Erythroblast (primary cell): Measurements from ENCODE around the gene GALNT9.

ENCODE experiments used
- DNase-seq, 2 experiments: peaks; one replicate each; lab custom pipeline; 2025; lab: John Stamatoyannopoulos, UW
- GATA1 ChIP-seq: IDR thresholded peaks from 2 replicates; pipeline ENCODE4 v1.6.1; 2011; ENCODE audit warnings: low read depth, mild to moderate bottlenecking, control low read depth, low read length, moderate library complexity
- POLR2A ChIP-seq: IDR thresholded peaks from 2 replicates; pipeline ENCODE4 v1.6.1; 2011; ENCODE audit warnings: mild to moderate bottlenecking, low read length

GALNT9 gene

DNA sequence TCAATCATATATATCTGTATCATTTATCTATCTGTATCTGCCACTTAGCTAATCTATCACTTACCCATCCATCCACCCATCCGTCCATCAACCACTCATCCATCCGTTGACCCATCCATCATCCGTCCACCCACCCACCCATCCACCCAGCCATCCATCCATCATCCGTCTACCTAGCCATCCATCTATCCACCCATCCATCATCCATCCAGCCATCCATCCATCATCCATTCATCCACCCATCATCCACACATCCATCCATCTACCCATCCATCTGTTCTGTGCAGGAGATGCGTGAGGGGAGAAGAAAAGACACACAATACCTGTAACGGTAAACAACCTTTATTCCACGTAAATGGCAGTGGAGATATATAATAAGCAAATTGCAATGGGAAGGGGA lies 165.0 kb downstream of the GALNT9 start:
- DNase-seq: no peak
- TF ChIP-seq GATA1: no peak
- no peak for TF ChIP-seq POLR2A

DNA sequence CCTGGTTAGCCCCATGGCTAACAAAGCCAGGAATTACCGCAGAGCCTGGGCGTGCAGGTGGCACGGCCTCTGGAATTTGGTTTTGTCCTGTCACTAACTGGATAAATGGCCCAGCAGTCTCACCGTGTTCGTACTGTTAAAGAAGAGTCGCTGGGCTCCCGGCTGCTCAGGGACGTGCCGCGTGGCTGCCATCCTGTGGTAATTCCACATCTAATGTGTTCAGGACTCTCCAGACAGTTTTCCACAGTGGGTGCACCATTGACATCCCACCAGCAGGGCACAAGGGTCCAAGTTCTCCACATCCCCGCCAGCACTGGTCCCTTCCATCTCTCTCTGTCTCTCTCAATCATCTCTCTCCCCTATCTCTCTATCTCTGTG lies 165.5 kb downstream of the GALNT9 start:
- TF ChIP-seq GATA1 (no peak), POLR2A (no peak)
- DNase-seq: no peak

DNA sequence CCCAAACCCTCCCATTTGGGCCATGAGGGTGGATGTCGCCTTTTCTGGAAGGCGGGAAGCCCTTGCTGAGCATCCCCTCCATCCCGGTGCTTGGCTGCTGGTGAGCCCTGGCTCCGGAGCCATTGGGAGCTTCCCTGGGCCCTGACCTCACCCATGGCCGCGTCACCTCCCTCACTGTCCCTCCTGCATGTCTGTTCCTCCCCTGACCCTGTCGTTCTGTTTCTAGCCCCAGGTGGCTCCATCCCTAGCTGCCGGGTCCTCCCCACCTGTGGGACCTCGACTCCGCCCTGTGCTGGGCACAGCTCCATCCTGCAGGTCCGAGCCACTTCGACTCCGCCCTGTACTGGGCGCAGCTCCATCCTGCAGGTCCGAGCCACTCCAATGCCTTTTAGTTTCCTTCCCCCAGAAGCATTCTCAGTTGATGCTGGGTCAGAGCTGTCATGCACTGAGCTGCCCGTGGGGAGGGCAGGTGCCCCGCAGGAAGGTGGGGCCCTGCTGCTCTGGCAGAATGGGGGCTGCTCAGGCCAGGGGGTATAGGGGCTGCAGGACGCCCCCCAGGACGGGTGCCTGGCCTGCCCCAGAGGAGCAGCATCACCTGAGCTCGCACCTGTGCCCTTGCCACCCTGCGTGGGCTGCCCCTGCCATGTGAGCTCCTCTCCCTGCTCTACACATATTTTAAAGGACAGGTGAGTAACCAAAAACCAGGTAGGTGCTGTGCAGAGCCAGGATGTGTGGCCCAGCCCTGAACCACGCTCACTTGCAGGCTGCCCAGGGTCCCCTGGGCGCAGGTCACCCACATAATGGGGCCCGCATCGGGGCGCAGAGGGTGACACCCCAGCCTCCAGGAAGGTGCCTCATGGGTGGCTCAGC lies 166.1 kb downstream of the GALNT9 start:
- no peak for TF ChIP-seq POLR2A
- TF ChIP-seq GATA1: no peak
- no peak for DNase-seq

DNA sequence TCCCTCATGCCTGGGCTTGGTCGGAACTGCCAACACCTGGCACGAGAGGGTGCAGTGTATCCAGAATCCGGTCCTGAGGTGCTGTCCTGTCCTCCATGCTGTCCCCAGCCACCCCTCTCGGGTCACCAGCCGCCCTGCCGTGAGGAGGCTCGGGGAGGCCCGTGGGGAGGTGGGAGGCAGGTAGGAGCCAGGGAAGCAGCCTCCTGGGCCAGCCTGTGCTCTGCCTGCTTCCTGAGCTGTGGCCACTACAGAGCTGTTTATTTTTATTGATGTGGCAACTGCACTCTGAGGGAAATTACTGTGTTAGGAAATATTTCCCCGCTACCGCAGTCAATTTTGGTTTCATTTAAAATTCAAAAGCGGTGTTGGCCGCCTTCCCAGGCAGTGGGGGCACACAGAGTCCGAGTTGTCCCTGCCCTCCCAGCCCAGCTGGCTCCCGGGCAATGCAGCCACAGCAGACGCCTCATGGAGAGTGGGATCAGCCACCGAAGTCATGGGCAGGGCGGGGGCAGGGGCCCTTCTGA lies 166.8 kb downstream of the GALNT9 start:
- DNase-seq: no peak
- TF ChIP-seq GATA1: no peak
- no peak for TF ChIP-seq POLR2A

DNA sequence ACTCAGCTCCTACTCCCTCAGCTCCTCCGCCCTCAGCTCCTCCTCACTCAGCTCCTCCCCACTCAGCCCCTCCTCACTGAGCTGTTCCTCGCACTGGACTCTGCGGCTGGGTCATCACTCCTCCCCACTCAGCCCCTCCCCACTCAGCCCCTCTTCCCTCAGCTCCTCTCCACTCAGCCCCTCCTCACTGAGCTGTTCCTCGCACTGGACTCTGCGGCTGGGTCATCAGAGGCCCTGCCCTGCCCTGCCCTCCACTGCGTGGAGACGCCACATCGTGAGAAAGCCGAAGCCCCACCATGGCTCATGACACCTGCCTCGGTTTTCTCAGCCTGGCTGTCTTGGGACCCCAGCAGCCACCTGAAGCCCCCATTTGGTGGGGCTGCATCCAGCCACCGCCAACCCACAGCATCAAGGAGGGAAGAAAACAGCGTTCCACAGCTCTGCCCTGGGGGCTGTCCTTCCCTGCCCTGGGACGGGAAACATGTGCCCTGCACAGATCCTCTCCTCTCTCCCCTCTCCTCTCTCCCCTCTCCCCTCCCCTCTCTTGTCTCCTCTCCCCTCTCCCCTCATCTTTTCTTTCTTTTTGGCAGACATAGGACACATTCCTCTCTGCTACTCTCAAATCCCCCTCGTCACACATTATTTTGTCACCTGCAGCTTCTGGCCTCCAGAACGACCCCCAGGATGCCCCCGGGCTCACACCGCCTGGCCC lies 167.4 kb downstream of the GALNT9 start:
- DNase-seq: no peak
- no peak for TF ChIP-seq GATA1
- no peak for TF ChIP-seq POLR2A

DNA sequence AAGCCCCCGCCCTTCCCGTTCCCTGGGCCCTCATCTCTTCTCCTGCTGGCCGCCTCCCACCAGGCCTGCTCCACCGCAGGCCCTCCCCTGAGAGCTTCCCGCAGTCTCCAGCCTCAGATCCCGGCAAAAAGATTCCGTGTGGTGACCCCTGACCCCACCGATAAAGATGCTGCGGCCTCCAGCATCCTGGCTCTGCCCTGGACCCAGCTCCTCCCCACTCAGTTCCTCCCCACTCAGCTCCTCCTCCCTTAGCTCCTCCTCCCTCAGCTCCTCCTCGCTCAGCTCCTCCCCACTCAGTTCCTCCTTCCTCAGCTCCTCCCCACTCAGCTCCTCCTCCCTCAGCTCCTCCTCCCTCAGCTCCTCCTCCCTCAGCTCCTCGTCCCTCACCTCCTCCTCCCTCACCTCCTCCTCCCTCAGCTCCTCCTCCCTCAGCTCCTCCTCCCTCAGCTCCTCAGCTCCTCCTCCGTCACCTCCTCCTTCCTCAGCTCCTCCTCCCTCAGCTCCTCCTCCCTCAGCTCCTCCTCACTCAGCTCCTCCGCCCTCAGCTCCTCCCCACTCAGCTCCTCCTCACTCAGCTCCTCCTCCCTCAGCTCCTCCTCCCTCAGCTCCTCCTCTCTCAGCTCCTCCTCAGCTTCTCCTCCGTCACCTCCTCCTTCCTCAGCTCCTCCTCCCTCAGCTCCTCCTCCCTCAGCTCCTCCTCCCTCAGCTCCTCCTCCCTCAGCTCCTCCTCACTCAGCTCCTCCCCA lies 168.2 kb downstream of the GALNT9 start:
- DNase-seq: peak in 1 of 2 experiments; percentile 12
- TF ChIP-seq POLR2A (no peak), GATA1 (no peak)

DNA sequence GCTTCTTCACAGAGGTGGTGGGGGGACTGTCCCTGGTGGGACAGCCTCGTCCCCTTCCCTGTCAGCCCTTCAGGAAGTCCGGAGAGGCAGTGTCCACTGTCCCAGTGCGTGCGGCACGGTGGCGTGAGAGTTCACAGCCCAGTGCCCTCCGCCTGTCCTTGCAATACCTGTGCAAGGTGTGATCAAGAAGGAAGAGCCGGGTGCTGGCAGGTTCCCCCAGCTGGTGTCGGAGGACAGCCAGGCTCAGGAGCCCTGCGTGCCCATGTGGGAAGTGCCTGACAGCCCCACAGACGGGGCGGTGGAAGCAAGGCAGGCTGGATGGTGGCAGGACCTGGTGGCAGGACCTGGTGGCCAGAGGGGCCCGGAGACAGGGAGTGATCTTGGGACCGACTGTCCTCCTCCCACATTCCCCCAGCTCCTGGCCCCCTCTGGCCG lies 168.8 kb downstream of the GALNT9 start:
- TF ChIP-seq GATA1 (no peak), POLR2A (no peak)
- DNase-seq: no peak

DNA sequence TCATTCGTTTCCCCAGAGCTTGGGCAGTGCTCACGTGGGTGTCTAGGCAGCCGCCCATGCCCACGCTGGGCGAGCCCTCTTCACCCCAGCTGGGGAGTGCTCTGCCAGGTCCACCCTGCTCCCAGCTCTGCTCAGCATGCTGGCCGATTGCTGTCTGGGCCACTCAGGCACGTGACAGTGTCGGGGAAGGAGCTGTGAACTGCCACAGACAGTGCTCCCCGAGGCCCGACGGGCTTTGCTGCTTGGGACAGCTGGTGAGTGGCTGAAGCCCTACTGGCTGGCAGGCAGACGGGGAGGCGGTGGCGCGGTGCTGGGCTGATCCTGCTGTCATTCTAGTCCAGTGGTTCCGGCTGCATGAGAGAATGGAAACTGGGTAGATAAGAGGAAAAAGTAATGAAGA lies 169.4 kb downstream of the GALNT9 start:
- DNase-seq: peak in 1 of 2 experiments; percentile 46
- TF ChIP-seq POLR2A (no peak), GATA1 (no peak)

DNA sequence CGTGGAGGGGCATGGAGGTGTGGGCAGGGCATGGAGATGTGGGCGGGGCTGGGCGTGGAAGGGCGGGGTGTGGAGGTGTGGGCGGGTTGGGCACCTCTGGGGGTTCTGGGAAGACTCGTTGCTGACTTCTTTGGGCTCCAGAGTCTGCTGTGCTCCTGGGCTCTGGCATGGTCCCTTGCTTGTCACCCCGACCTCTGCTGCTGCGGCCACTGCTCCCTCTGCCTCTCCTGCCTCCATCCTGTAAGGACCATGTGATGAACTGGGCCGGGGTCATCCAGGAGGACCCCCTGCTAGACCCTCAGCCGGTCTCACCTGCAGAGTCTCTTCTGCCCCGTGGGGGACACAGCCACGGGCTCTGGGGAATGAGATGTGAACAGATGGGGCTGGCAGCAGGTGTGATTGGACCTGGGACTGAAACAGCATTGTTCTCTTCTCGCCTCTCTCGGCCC lies 169.8 kb downstream of the GALNT9 start:
- TF ChIP-seq GATA1 (no peak), POLR2A (no peak)
- DNase-seq: no peak

DNA sequence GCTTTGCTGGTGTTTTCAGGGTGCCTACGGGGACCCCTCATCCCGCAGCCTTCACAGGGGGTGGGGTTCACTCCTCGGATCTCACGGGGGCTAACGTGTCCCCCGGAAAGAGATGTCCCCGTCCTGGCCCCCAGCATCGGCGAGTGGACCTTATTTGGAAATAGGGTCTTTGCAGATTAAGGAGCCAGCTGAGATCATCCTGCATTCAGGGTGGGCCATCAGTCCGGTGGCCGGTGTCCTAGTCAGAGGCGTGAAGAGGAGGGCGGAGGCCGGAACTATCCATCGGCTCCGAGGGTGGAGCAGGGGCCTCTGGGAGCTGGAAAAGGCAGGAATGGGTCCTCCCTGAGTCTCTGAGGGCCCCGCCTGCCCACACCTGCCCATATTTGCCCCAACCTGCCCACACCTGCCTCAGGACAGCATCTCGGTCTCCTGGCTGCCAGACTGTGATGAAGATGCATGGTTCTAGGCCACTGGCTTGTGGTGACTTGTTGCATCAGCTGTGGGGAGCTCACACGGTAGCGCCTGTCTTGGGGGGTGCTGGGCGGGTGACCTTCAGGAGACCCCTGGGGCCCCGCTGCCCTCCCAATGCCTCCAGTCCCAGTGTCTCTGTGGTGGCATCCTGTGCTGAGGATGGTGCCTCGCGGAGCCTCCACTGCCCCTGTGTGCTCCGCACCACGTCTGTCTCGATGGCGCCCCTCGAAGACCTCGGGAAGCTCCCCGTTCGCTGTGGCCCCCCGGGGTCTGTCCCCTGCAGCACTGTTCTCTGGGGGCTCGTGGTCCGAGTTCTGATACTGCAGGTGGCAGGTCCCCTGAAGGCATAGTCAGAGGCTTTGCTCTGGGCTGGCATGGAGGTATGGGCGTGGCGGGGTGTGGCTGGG lies 170.5 kb downstream of the GALNT9 start:
- no peak for DNase-seq
- TF ChIP-seq GATA1 (no peak), POLR2A (no peak)

DNA sequence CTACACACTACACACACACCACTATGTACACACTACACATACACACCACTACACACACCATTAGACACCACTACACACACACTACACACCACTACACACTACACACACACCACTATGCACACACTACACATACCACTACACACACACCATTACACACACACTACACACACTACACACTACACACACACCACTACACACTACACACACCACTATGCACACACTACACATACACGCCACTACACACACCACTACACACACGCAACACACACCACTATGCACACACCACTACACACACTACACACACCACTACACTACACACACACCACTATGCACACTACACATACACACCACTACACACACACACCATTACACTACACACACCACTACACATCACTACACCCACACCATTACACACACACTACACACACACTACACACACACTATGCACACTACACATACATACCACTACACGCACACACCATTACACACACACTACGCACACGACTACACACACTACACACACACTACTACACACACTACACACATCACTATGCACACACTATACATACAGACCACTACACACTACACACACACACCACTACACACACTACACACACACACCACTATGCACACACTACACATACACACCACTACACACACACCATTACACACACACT lies 171.5 kb downstream of the GALNT9 start:
- peak in 1 of 2 experiments; percentile 20 for DNase-seq
- TF ChIP-seq GATA1 (no peak), POLR2A (no peak)

DNA sequence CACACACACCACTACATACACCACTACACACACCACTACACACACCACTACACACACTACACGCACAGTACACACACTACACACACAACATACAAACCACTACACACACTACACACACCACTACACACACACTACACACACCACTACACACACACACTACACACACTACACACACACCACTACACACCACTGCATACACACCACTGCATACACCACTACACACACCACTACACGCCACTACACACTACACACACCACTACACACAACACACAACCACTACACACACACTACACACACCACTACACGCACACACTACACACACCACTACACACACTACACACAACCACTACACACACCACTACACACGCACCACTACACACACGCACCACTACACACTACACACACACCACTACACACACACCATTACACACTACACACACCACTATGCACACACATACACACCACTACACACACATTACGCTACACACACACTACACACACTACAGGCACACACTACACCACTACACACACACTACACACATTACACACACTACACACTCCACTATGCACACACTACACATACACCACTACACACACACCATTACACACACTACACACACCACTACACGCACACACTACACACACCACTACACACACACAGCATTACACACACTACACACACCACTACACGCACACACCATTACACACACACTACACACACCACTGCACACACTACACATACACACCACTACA lies 172.6 kb downstream of the GALNT9 start:
- TF ChIP-seq POLR2A: no peak

More for the DNA sequence above, 172.6 kb downstream of the GALNT9 start:
- peak; percentile 41 to 60 for DNase-seq
